Measurements from ENCODE around the gene C22orf15.

DNA sequence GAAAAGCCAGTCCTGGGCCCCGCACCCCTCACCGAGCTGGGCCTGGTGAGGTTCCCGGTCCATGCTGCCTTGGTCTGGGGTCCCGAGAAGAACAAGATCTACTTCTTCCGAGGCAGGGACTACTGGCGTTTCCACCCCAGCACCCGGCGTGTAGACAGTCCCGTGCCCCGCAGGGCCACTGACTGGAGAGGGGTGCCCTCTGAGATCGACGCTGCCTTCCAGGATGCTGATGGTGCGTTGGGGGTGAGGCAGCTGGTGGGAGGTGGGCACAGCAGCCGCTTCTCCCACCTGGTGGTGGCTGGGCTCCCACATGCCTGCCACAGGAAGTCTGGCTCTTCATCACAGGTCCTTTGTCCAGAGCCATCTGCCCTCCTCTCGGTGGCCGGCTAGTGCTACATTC lies 19.5 kb downstream of the C22orf15 start:
- no peak for TF ChIP-seq RAD21 (IDR thresholded peaks at IDR 0.05; ENCODE audit: low read depth)
- TF ChIP-seq EP300 (IDR thresholded peaks at IDR 0.05; ENCODE audit: borderline replicate concordance): no peak
- no peak for TF ChIP-seq CEBPB (IDR thresholded peaks at IDR 0.05)
